Transverse colon (tissue), 4 donors: Measurements from ENCODE around the gene A1CF. TPM values are rescaled to one million over a fixed set of nuclear protein-coding genes. Genes with fewer than 3 reads are reported as not detected.

Experiments
- DNase-seq: peaks from one replicate; pipeline ENCODE4 v3.0.0-alpha.2; 2019
- H3K27ac ChIP-seq, 4 donors: fragments of 200-600 bp; sonication (generic); 2 replicates each; pipeline ENCODE4 v1.5.1; 2016 to 2018; ENCODE audit warnings: inconsistent platforms in 4 of 4
- H3K27me3 ChIP-seq: fragments of 200-600 bp; sonication (generic); 2 replicates; pipeline ENCODE4 v1.5.1; 2017; ENCODE audit warnings: inconsistent platforms
- H3K36me3 ChIP-seq, 4 donors: fragments of 200-600 bp; sonication (generic); 2 replicates each; pipeline ENCODE4 v1.5.1; 2017 to 2019; ENCODE audit warnings: inconsistent platforms in 4 of 4
- H3K4me1 ChIP-seq, 4 donors: fragments of 200-600 bp; sonication (generic); 2 replicates each; pipeline ENCODE4 v1.5.1; 2017 to 2020; ENCODE audit warnings: inconsistent platforms in 4 of 4
- H3K4me3 ChIP-seq, 4 donors: fragments of 200-600 bp; sonication (generic); 1 replicate in 1 of 4; 2 replicates in 3 of 4; pipeline versions ENCODE4 v1.5.1 to v1.6.1; 2017 to 2019; ENCODE audit warnings: inconsistent platforms in 4 of 4
- H3K9me3 ChIP-seq, 2 donors: fragments of 200-600 bp; sonication (generic); 2 replicates each; pipeline ENCODE4 v1.5.1; 2017 to 2019; ENCODE audit warnings: inconsistent platforms in 2 of 2
- CTCF ChIP-seq, 5 experiments: fragments of 200-600 bp in 3 of 5; fragments of 450-650 bp in 2 of 5; sonication (generic) in 3 of 5; IDR thresholded peaks; 1 replicate in 2 of 5; 2 replicates in 3 of 5; pipeline ENCODE4 v1.5.1; 2016 to 2017; ENCODE audit warnings: antibody characterized with exemption in 5 of 5, inconsistent platforms in 3 of 5, mild to moderate bottlenecking in 2 of 5, moderate library complexity in 1 of 5
- EP300 ChIP-seq: sonication (generic); formaldehyde crosslinking; IDR thresholded peaks from one replicate; pipeline ENCODE4 v1.6.1; 2017; ENCODE audit warnings: antibody characterized with exemption, low read depth
- POLR2A ChIP-seq: fragments of 450-650 bp; IDR thresholded peaks from one replicate; pipeline ENCODE4 v1.6.1; 2016; ENCODE audit warnings: antibody characterized with exemption, mild to moderate bottlenecking, moderate library complexity
- POLR2AphosphoS5 ChIP-seq, 3 donors: sonication (generic); formaldehyde crosslinking; IDR thresholded peaks; one replicate each; pipeline ENCODE4 v1.6.1; 2016; ENCODE audit warnings: antibody characterized with exemption in 3 of 3
- WGBS, 2 donors: methylation state at CpG; one replicate each; pipeline ENCODE4 v1.1.5; 2018; ENCODE audit warnings: low coverage in 1 of 2; 5-methylcytosine and 5-hydroxymethylcytosine counted together
- in situ Hi-C, 4 donors: fragments of 200-750 bp; cut with MboI; loops; one replicate each; pipeline versions ENCODE4 v1.15.0 to v1.15.1; 2017; ENCODE audit warnings: low sequenced_read_pairs in 3 of 4, low pct_ligation_motif_present in 1 of 4, low pct_unique_long_range_greater_than_20kb in 1 of 4
- intact Hi-C: fragments of 100-400 bp; cut with DNase I; formaldehyde crosslinking; loops from one replicate; pipeline ENCODE4 v1.15.1; 2023; ENCODE audit warnings: low total_unique reads
- total RNA-seq, 4 donors: library from RNA; depleted of rRNA; stranded (reverse); fragments of >200 nt; gene quantifications; one replicate each; pipeline ENCODE4 v1.1.0, GENCODE V29; 2016

Gene A1CF
- total RNA-seq, 4 donors from 2014 or later: 31.0 to 90.6 (median 63.4) TPM

GRCh38 chr10:50857579-50857978, 27.8 kb downstream of the A1CF start:
- H3K9me3 ChIP-seq: no peaks in the 10 kb centered on the region
- intact Hi-C loops (no loop called here), in situ Hi-C loops (no loop called here)
- TF ChIP-seq CTCF (IDR thresholded peaks at IDR 0.05): no peak
- no peak for TF ChIP-seq POLR2AphosphoS5 (IDR thresholded peaks at IDR 0.05)
- no peak overlapping the region for H3K4me3 ChIP-seq
- no peaks in the 10 kb centered on the region for H3K4me1 ChIP-seq
- H3K36me3 ChIP-seq: no peaks in the 10 kb centered on the region
- 64 to 71% methylated on average over 4 to 5 of the region's 5 CpGs for WGBS, 2 donors
- H3K27ac ChIP-seq: no peak overlapping the region
- H3K27me3 ChIP-seq: no peaks in the 10 kb centered on the region
- DNase-seq: no peak

- Histone ChIP-seq H3K4me1 (no peaks in the 10 kb centered on the region), H3K27me3 (no peaks in the 10 kb centered on the region), H3K27ac (no peak overlapping the region), H3K36me3 (no peaks in the 10 kb centered on the region), H3K9me3 (no peaks in the 10 kb centered on the region), H3K4me3 (no peak overlapping the region)
- DNase-seq: no peak
- WGBS, 2 donors: 63 to 64% methylated on average over 1 of the region's 1 CpG
- TF ChIP-seq CTCF (IDR thresholded peaks at IDR 0.05) (no peak), POLR2A (no peak), EP300 (no peak), POLR2AphosphoS5 (IDR thresholded peaks at IDR 0.05) (no peak)
- intact Hi-C loops: no loop called here
- in situ Hi-C loops: no loop called here
These were observed 30.0 kb downstream of the A1CF start for GRCh38 chr10:50855461-50855860.

- in situ Hi-C loops (no loop called here), intact Hi-C loops (no loop called here)
- H3K27ac ChIP-seq: no peak overlapping the region
- H3K27me3 ChIP-seq: no peaks in the 10 kb centered on the region
- no peaks in the 10 kb centered on the region for H3K4me1 ChIP-seq
- no peaks in the 10 kb centered on the region for H3K9me3 ChIP-seq
- WGBS, 2 donors: 75 to 86% methylated on average over 2 of the region's 2 CpGs
- H3K36me3 ChIP-seq: no peaks in the 10 kb centered on the region
- no peak for DNase-seq
- no peak overlapping the region for H3K4me3 ChIP-seq
- no peak for TF ChIP-seq EP300
- TF ChIP-seq CTCF (IDR thresholded peaks at IDR 0.05): no peak
- TF ChIP-seq POLR2A: no peak
- no peak for TF ChIP-seq POLR2AphosphoS5 (IDR thresholded peaks at IDR 0.05)
These were observed 30.4 kb downstream of the A1CF start for GRCh38 chr10:50855015-50855414.

- WGBS, 2 donors: 75 to 80% methylated on average over 3 of the region's 3 CpGs
- Histone ChIP-seq H3K27ac (no peak overlapping the region), H3K4me1 (no peaks in the 10 kb centered on the region), H3K4me3 (no peak overlapping the region), H3K36me3 (no peaks in the 10 kb centered on the region), H3K9me3 (no peaks in the 10 kb centered on the region), H3K27me3 (no peaks in the 10 kb centered on the region)
- TF ChIP-seq POLR2A: no peak
- no peak for TF ChIP-seq POLR2AphosphoS5 (IDR thresholded peaks at IDR 0.05)
- no peak for TF ChIP-seq EP300
- no peak for TF ChIP-seq CTCF (IDR thresholded peaks at IDR 0.05)
- no peak for DNase-seq
- intact Hi-C loops: no loop called here
- in situ Hi-C loops: no loop called here
These were observed 31.9 kb downstream of the A1CF start for GRCh38 chr10:50853557-50853956.
